AG04450 (cell line): Measurements from ENCODE around the gene UBE2R2. TPM values are rescaled to one million over a fixed set of nuclear protein-coding genes. Genes with fewer than 3 reads are reported as not detected.
"Not testable (repeated sequence)": the region's sequence is repeated elsewhere in the genome, so short reads cannot be mapped to it uniquely, and the experiment has no call there.

Experiments used
- CTCF ChIA-PET: fragments of 300-600, 350-600 bp; formaldehyde crosslinking; extraction: SDS; loops from one replicate; lab custom pipeline; 2022; ENCODE audit warnings: antibody characterized with exemption, inconsistent platforms; lab: Charles Lee
- POLR2A ChIA-PET: fragments of 350-600 bp; formaldehyde crosslinking; extraction: SDS; loops from one replicate; lab custom pipeline; 2021; ENCODE audit warnings: antibody characterized with exemption, inconsistent platforms; lab: Yijun Ruan, JAX
- DNase-seq: peaks from one replicate; pipeline ENCODE4 v3.0.0-alpha.2; 2011; ENCODE audit warnings: low read depth, low spot score
- H3K27ac ChIP-seq: one replicate; pipeline ENCODE4 v1.5.1; 2012; ENCODE audit warnings: low read depth, low read length, control low read depth
- H3K27me3 ChIP-seq: one replicate; pipeline ENCODE4 v1.6.0; 2012; ENCODE audit warnings: low read length; ENCODE audit not compliant: control insufficient read depth, insufficient read depth
- H3K4me3 ChIP-seq: 2 replicates; pipeline ENCODE4 v1.5.1; 2011; ENCODE audit warnings: mild to moderate bottlenecking, low read depth, low read length, control low read depth
- H3K9me3 ChIP-seq: 2 replicates; pipeline ENCODE4 v1.5.1; 2012; ENCODE audit warnings: low read length; ENCODE audit not compliant: control insufficient read depth, insufficient read depth
- polyA plus RNA-seq: library from polyadenylated mRNA; depleted of rRNA; stranded (reverse); fragments of >200 nt; gene quantifications from 2 replicates; pipeline ENCODE4 v1.2.3, GENCODE V29; 2011
- TF ChIP-seq, protein P1 (sequence below): IDR thresholded peaks from 2 replicates; pipeline ENCODE4 v1.5.1; 2011; ENCODE audit warnings: low read depth, low read length, control low read depth, inconsistent platforms

The UBE2R2 gene
- polyA plus RNA-seq, 1 experiment: 42.2 TPM

DNA sequence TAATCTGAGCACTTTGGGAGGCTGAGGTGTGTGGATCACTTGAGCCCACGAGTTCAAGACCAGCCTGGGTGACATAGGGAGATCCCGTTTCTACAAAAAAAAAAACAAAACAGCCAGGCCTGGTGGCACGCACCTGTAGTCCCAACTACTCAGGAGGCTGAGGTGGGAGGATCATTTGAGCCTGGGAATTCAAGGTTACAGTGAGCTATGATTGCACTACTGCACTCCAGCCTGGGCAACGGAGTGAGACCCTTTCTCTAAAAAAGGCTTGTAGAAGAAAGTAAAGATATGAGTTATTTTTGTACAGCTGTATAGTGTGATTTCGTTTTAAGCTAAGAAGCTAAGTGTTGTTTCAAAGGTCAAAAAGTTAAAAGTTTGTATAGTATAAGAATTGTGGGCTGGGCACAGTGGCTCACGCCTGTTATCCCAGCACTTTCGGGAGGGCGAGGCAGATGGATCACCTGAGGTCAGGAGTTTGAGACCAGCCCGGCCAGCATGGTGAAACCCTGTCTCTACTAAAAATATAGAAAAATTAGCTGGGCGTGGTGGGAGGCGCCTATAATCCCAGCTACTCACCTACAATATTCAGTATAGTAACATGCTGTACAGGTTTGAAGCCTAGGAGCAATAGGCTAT lies 18.8 kb downstream of the UBE2R2 start:
- Histone ChIP-seq H3K4me3 (no peak overlapping the region), H3K27ac (peak overlapping the region; percentile 66), H3K9me3 (no peaks in the 10 kb centered on the region), H3K27me3 (no peaks in the 10 kb centered on the region)
- ChIA-PET POLR2A (interaction anchor here (0.6 kb wide), 1 partner anchor 9 kb away, joined by 15 read pairs; no protein-coding TSS in a partner anchor), CTCF (interaction anchor here (0.7 kb wide), 1 partner anchor 22 kb away, joined by 3 read pairs; no protein-coding TSS in a partner anchor)
- no peak for DNase-seq
- TF ChIP-seq, protein P1, sequence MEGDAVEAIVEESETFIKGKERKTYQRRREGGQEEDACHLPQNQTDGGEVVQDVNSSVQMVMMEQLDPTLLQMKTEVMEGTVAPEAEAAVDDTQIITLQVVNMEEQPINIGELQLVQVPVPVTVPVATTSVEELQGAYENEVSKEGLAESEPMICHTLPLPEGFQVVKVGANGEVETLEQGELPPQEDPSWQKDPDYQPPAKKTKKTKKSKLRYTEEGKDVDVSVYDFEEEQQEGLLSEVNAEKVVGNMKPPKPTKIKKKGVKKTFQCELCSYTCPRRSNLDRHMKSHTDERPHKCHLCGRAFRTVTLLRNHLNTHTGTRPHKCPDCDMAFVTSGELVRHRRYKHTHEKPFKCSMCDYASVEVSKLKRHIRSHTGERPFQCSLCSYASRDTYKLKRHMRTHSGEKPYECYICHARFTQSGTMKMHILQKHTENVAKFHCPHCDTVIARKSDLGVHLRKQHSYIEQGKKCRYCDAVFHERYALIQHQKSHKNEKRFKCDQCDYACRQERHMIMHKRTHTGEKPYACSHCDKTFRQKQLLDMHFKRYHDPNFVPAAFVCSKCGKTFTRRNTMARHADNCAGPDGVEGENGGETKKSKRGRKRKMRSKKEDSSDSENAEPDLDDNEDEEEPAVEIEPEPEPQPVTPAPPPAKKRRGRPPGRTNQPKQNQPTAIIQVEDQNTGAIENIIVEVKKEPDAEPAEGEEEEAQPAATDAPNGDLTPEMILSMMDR: no peak

GRCh38 chr9:33836261-33836660 lies 19.3 kb downstream of the UBE2R2 start:
- CTCF ChIA-PET: interaction anchor here (0.7 kb wide), 1 partner anchor 22 kb away, joined by 3 read pairs; no protein-coding TSS in a partner anchor
- H3K9me3 ChIP-seq, H3K27me3 ChIP-seq, DNase-seq, POLR2A ChIA-PET, H3K4me3 ChIP-seq, H3K27ac ChIP-seq: not testable (repeated sequence)

- no peaks in the 10 kb centered on the region for H3K9me3 ChIP-seq
- H3K4me3 ChIP-seq: no peak overlapping the region
- TF ChIP-seq, protein P1: no peak
- H3K27me3 ChIP-seq: no peaks in the 10 kb centered on the region
- ChIA-PET POLR2A (no interaction called here), CTCF (interaction anchor here (1.0 to 1.3 kb wide), 2 partner anchors 23 to 58 kb away, joined by 5 to 6 read pairs; no protein-coding TSS in a partner anchor)
- no peak overlapping the region for H3K27ac ChIP-seq
- no peak for DNase-seq
Observed at GRCh38 chr9:33837138-33837537, 20.2 kb downstream of the UBE2R2 start.

- DNase-seq: no peak
- POLR2A ChIA-PET: no interaction called here
Observed at GRCh38 chr9:33840381-33840780, 23.4 kb downstream of the UBE2R2 start.

DNA sequence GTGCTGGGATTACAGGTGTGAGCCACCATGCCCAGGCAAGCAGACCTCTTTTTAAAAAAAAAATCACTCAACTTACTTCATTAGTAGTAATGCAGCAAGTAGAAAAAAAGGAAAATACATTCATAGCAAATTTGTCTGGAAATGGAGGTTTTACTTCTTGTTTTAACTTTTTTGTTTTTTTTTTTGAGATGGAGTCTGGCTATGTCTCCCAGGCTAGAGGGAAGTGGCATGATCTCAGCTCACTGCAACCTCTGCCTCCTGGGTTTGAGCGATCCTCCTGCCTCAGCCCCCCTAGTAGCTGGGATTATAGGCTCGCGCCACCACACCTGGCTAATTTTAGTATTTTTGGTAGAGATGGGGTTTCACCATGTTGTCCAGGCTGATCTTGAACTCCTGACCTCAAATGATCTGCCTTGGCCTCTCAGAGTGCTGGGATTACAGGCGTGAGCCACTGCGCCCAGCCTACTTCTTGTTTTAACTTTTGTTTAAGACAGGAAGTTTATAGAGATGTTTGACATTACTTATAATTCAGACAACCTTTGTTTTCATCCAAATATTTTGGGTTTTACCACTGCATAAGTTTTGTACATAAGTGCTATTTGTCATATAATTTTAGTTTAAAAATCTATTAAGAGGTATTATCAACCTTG lies 26.5 kb downstream of the UBE2R2 start:
- TF ChIP-seq, protein P1: no peak
- Histone ChIP-seq H3K9me3 (no peaks in the 10 kb centered on the region; the same call in 1 of the 2 replicates), H3K4me3 (no peak overlapping the region), H3K27me3 (no peaks in the 10 kb centered on the region), H3K27ac (no peak overlapping the region)
- POLR2A ChIA-PET: no interaction called here
- no peak for DNase-seq
- CTCF ChIA-PET: interaction anchor here (0.7 kb wide), 1 partner anchor 29 kb away, joined by 6 read pairs; no protein-coding TSS in a partner anchor

More at GRCh38 chr9:33840381-33840780, 23.4 kb downstream of the UBE2R2 start:
- TF ChIP-seq, protein P1: no peak
- Histone ChIP-seq H3K27me3 (no peaks in the 10 kb centered on the region), H3K9me3 (no peaks in the 10 kb centered on the region; the same call in 1 of the 2 replicates), H3K4me3 (no peak overlapping the region), H3K27ac (no peak overlapping the region)
- CTCF ChIA-PET: interaction anchor here (1.5 kb wide), 1 partner anchor 62 kb away, joined by 3 read pairs; no protein-coding TSS in a partner anchor
